TTC549 (cell line): ENCODE measurements around the gene PSRC1.

Experiments
- FAIRE-seq: peaks from 2 replicates; lab custom pipeline; 2012; peaks lifted over from hg19 to GRCh38; lab: Jason Lieb, UNC

Gene PSRC1

DNA sequence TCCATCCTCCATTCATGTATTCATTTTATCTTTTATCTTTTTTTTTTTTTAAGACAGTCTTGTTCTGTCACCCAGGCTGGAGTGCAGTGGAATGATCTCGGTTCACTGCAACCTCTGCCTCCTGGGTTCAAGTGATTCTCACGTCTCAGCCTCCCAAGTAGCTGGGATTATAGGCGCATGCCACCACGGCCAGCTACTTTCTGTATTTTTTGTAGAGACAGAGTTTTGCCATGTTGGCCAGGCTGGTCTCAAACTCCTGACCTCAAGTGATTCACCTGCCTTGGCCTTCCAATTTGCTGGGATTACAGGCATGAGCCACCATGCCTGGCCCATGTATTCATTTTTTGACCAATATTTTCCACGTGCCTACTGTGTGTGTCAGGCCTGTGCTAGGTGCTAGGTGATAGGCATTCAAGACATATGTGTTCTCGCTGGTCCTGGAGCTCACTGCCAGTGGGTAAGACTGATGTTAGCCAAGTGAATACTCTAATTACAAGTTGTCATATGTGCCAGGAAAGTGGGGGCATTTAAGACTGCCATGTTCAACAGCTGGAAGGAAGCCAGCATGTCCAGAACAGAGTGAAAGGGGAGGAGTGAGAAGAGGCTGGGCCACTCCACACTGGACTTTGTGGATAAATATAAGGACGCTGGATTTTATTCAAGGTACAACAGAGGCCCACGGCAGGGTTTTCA is 38.9 kb downstream of the PSRC1 start:
- FAIRE-seq: no peak

DNA sequence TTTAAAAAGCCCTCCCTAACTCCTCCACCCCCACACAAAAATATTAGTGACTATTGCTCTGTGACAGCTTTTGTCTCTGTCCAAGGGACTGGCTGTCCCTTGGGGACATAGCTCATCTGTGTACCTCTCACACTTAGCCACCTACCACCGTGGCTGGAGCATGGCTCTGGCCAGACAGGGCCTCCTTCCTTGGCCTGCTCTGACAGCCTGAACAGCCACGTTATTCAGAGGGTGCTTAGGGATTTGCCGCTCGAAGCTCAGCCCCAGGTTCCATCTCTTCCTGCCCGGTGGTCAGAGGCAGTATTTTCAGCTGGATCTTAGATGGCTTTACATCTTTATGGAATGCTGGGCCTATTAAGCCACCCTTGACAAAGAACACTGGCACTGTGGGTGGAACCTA is 39.7 kb downstream of the PSRC1 start:
- no peak for FAIRE-seq

DNA sequence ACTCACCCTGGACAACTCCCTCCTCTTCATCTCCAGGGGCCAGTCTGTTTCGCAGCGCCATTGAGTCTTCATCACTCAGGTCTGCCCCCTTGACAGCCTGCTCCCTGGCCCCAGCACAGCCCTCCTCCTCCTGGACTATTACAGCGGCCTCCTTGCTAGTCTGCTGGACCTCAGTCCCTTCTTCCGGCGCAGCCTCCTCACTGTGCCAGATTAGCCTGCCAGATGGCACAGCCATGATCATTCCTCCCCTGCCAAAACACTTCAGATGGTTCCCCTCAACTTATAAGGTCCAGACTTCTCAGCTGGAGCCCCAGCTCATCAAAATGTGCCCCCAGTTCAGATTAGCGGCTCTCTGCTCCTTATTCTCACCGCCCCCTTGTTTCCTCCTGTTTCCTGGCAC is 40.6 kb downstream of the PSRC1 start:
- no peak for FAIRE-seq

DNA sequence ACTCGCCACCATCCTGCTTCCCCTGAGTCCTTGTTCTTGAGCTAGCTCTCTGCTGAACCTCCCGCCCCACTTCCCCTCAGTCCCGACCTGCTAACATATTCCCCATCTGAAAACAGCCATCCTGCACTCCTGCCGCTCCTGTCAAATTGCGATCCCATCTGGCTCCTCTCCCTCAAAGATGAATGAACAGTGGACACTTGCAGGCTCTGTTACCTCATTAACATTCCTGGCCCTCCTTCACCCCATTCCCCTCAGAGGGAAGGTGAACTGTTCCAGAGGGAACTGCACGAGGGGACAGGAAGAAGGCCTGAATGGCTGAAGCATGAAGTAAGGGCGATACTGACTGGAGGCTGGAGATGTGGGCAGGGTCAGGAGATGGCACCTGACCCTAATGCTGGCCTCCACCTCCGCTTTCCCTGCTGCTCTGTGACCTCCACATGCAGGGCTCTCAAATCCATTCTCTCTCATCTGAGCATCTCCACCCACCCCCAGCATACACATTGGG is 41.1 kb downstream of the PSRC1 start:
- no peak for FAIRE-seq

DNA sequence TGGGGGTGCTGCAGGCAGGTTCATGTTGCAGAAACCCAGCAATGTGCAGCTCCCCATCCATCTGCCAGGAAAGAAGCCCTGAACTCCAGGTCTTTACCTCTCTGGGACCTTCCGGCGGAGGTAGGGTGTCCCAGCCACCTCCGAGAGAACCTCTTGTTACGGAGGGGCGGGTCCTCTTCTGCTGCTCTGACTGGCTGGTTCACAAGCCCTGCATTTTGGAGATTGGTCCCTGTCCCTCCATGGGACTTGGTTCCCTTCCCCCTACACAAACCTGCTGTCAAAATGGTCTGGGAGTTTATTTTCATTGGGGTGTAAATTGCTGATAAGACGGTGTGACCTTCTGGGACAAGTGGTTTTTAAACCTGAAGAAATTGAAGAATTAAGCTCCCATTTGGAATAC is 41.6 kb downstream of the PSRC1 start:
- no peak for FAIRE-seq

DNA sequence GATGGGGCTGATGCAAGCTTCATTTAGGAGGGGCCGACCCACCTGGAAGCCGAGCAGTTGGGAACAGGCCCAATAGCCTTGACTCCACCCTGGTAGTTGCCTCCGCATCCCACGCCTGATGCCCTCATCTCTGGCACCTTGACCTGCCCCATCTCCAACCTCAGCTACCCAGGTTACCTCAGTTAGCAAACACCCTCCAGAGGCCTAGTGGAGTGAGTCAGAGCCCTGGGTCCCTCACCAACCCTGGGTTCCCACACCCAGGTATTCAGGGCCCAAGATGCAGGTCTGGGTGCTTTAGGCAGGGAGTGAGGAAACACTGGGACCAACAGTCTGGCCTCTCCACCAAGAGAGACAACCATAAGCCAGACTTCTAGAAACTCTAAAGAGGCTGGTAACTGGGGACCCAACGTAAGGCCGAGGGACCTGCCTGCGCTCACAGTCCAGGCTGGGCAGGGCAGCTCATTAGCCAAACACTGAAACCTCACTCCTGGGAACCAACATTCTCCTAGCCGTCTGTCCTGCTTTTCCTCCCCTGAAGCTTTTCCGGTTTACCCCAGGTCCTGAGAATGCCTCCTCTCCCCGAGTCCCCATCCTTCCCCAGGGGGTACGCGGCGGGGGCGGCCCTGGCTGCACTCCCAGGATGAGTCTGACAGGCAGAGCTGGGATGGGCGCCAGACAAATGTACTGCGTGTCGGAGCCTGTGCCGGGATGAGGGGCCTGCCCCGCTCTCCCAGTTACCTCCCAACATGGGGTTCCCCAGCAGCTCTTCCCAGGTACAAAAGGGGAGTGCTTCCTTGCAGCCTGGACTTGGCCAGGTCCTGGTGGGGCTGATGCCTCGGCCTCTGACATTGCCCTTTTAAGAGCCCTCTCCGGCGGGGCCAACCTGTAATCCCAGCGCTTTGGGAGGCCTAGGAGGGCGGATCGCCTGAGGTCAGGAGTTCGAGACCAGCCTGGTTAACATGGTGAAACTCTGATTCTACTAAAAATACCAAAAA is 42.5 kb downstream of the PSRC1 start:
- FAIRE-seq: no peak

DNA sequence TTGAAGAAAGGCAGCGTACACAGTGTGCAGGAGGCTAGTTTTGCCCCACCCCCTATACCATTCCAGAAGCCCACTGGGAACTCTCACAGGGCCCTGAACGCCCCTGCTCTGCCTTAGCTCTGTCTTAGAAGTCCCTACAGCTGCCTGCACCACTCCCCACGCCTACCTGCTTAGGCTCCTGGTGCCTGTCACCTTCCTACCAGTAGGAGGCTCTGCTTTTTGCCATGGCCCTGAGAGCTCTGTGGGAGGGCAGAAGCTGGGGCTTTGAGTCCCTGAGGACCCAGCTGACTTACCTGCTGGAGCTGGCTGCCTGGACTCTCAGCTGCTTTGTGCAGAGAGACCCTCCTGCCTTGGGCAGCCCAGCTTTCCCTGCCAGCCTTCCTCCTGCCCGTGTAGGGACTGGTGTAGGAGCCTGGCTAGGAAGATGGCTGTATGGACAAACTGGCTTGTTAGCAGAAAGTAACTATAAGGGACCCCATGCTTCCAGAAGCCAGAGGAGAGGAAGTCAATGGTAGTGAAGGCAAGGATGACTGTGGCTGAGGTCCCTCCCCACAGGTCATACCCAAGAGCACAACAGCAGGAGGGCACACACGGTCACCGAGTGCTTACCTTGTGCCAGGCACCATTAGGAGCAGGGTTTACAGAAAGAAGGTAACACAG is 43.4 kb downstream of the PSRC1 start:
- no peak for FAIRE-seq

DNA sequence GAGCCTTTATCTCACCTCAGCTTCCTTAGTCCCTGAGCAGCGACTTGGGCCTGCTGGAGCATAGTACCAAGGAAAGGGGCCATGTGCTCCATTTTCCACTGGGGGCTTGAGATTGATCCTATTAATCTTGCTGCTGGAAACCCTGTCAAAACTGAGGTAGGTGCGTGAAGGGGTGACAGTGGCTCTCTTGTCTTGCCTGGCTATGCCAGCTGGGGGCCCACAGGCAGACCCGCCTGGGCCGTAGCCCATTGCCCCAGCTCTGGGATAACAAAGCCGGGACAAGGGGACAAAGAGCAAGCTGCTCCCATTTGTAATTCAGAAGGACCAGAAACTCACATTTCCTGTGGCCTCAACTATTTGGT is 43.9 kb downstream of the PSRC1 start:
- no peak for FAIRE-seq

DNA sequence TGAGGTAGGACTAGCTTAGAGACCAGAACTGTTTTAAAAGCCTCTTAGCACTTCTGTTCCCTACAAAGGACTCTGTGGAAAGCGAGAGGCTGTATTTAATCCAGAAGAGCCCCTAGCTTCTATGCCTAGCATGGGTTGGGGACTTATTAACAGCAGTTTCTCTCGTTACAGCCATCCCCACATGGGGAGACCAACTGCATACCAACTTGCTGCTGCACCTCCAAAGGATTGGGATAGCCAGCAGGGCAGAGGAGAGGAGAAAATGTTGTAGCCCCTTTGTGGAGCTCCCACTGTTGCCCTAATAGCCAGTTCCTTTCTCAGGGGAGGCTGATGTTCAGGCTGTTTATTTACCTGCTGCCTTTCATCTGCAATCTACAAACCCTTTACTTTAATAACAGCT is 44.6 kb downstream of the PSRC1 start:
- no peak for FAIRE-seq

DNA sequence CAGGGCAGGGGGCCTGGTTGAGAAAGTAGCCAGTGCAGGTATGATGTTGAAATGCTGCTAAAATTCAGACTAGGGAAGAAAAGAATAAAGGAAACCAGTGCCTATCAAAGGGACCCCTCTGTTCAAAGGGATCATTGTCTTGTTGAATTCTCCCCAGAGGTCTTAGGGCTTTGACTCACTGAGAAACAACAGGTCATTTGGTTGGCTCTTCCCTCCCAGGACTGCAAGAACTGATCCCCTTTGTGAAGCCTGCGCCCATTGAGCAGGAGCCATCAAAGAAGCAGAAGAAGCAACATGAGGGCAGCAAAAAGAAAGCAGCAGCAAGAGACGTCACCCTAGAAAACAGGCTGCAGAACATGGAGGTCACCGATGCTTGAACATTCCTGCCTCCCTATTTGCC is 45.4 kb downstream of the PSRC1 start:
- FAIRE-seq: no peak

DNA sequence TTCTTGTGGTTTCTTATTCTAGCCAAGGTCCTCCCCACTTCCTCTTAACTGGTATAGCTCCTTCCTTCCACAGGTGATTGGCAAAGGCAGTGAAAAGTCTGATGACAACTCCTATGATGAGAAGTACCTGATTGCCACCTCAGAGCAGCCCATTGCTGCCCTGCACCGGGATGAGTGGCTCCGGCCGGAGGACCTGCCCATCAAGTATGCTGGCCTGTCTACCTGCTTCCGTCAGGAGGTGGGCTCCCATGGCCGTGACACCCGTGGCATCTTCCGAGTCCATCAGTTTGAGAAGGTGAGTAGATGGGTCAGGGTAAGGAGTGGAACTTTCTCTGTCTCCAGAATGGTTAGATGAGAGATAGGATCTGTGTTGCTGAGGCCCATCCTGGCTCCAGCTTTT is 47.8 kb downstream of the PSRC1 start:
- no peak for FAIRE-seq

DNA sequence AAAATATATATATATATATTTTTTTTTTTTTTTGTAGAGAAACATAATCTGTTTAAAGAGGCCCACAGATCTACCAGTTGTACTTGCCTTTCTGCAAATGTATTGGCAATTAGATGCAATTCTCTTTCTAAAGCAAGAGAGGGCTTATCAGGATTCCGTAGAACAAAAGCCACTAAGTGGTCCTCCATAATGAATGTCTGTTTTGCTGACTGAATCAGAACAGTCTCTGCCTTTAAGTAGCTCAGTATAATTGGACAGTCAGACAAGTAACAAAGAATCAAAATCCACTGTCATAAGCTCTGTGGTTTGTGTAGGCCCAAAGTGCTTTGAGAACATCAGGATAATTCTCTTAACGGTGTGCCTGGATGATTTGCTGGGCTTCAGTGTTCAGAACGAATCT is 51.9 kb downstream of the PSRC1 start:
- no peak for FAIRE-seq
